HG03520 (cell line): ENCODE measurements around the gene PIGM.

Experiments used
- ATAC-seq: cut with Tn5 transposase; IDR thresholded peaks from one replicate; pipeline ENCODE4 v1.9.1; 2021; ENCODE audit warnings: mild to moderate bottlenecking, moderate library complexity; ENCODE audit not compliant: unreplicated experiment

Gene PIGM

DNA sequence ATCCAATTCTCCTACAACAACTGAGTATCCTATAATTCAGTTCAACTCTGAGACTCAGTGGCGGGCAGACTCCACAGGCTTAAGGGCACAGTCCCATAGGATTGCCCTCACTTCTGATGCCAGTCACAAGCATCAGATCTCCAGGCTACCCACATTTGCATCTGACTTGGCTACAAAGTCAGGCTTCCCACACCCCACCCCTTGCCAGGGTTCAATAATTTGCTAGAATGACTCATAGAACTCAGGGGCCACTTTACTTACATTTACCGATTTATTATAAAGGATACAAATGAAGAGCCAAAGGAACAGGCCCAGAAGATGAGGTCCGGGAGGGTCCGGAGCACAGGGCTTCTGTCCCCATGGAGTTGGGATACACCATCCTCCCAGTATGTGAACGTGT is 41.8 kb downstream of the PIGM start:
- no peak for ATAC-seq

DNA sequence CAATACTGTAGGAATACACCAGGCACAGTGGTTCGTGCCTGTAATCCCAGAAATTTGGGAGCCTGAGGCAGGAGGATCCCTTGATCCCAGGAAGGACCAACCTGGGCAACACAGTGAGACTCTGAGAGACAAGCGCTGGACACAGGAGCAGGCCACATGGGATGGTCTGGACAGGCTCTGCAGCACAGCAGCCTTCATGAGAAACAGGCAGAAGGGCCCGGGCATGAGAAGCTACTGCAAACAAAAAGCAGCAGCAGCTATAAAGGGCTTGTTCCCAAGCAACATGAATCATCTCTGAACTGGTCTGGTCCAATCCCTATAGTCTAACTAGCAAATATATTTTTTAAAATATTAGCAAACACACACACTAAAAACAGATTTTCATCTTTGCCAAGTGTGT is 42.2 kb downstream of the PIGM start:
- no peak for ATAC-seq

DNA sequence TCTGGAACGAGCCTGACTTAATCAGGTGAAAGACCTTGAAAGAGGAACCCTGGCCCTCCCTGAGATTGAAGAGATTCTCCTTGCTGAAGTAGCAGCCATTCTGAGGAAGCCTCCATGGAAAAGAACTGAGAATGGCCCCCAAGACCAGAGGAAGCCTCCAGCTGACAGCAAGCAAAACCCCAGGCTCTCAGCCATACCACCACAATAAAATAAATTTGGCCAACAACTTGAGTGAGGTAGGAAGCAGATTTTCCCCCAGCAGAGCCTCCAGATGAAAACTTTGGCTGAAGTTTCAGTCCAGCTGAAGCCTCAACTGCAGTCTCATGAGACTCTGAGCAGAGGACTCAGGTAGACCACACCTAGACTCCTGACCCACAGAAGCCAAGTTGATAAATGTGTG is 43.8 kb downstream of the PIGM start:
- no peak for ATAC-seq

DNA sequence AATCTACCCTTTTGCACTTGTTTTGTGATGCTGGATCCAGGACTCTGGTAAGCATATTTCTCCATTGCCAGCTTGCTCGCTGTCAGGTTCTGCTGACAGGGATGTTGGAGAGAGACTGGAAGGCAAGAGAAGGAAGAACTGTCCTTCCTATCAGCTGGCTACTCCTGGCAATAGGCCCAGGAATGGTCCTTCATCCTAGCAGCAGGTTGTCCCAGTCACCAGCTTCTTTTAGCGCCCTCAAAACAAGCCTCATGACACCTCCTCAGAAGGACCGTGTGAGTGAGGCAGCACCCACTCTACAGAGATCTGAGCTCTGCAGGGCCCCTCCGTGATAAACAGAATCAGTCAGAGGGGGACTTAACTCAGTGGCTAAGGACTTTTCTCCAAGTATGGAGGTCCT is 44.6 kb downstream of the PIGM start:
- no peak for ATAC-seq

DNA sequence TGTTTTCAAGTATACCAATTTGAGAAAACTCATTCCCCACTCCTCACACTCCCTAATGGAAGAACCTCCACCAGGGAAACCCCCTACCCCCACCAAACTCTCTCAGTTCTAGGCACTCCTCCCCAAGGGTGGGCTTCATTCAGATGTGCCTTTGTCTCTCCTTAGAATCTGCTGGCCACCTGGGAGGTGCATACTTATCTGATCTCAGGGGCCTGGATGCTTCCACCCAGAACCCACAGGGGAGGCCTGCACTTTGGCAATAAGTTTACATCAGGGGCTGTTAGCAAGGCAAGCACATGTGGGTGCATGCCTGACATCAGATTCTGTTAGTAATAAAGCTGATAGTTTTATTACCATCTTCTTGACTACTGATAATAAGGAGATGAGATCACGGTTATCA is 45.3 kb downstream of the PIGM start:
- no peak for ATAC-seq

DNA sequence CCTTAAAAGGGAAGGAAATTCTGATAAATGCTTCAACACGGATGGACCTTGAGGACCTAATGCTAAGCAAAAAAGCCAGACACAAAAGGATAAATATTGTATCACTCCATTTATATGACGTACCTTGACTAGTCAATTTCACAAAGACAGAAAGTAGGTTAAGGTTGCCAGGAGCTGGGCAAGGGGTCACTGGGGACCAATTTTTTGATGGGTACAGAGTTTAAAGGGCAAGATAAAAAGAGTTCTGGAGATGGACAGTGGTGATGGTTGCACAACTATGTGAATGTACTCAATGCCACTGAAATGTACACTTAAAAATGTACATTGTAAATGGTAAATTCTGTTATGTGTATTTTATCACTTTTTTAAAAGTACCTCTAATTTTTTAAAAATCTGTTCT is 45.7 kb downstream of the PIGM start:
- no peak for ATAC-seq

DNA sequence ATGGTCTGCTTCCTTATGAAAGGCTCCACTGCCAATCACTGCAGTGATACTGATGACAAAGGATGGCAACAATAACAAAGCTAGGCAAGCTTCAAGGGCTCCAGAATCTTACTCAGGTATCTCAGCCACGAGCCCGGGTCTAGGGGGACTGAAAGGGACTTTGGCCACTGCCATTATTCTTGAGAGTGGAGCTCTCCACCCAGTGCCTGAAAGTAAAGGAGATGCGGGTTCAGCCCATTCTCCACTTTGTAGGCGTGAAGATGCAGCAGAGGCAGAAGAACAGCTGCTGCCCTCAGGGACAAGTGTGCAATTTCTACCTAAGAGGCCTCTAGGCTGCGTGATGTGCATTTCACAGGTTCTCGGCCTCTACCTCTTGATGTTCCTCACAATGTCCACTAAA is 46.3 kb downstream of the PIGM start:
- ATAC-seq, result no peak

DNA sequence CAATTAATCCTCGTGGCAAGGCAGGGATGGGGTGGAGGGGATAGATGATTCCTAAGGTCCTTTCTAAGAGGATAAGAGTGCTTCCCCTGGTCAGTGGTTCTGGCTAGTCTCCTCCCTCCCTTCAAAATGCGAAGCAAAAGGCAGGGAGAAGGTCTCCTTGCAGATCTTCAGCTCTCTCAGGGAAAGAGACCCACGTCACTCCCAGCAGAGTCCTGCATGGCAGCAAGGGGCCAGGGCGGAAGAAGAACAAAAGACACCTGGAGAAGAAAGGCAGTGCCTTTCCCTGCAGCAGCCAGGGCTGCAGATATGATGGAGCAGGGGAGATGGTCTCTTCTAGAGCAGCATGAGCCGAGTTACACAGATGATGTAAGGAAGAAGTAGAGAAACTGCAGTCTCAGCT is 48.1 kb downstream of the PIGM start:
- ATAC-seq, result no peak

DNA sequence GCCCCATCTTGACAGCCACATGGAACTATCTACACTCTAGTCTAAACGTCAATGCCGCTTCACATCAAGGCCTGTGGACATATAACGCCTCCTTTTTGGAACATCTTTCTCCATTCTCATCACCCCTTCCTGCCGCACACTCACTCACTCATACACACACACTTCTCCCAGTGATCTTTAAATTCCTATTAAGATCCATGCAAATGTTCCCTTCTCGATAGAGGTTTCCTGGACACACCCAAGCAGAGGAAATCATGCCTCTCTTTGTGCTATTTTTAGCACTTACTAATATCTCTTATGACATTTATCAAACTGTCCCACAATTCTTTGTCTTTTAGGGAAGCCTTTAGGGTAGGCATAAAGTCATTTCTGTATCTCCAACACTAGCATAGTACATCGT is 49.5 kb downstream of the PIGM start:
- ATAC-seq, result no peak

DNA sequence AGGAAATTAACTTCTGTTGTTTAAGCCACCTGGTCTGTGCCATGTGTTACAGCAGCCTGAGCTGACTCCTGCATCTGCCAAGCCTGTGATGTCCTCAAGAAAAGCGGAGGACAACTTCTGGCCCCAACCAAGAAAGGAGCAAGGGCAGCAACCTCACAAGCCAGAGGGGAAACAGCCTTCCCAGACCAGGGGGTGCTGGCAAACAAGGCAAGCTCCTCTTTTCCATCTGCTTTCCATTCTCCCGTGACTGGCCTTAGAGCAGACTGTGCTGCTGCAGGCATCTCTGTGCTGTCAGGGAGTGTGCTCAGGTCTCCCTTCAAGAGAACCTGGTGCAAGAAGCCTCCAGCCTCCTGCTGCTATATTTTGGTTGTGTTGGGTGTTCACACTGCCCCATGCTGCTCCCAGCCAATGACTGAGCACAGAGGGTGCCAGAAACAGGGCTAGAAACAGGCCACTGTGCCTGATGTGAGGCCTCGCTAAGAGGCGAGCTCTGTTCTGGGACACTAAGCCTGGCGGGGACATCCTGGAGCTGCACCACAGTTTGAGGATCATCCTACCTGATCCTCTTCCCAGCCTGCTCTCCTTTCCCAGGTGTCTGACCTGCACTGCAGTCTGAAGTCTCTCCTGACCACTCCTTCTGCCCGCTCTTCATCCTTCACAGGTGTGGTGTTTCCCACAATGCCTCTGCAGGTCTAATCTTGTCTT is 50.3 kb downstream of the PIGM start:
- ATAC-seq, result no peak

DNA sequence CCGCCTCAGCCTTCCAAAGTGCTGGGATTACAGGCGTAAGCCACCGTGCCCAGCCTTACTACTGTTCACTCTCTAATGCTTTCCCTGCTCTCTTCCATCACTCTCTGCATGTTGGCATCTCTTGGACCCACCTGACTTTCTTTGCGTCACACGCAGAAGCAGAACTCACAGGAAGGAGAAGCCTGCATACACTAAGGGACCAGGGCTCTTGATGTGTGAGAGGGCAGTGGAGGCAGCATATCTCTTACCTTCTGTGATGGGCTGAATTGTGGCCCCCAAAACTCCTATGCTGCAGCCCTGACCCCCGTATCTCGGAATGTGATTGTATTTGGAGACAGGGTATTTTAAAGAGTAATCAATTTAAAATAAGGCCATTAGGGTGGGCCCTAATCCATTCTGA is 51.0 kb downstream of the PIGM start:
- ATAC-seq, result no peak

DNA sequence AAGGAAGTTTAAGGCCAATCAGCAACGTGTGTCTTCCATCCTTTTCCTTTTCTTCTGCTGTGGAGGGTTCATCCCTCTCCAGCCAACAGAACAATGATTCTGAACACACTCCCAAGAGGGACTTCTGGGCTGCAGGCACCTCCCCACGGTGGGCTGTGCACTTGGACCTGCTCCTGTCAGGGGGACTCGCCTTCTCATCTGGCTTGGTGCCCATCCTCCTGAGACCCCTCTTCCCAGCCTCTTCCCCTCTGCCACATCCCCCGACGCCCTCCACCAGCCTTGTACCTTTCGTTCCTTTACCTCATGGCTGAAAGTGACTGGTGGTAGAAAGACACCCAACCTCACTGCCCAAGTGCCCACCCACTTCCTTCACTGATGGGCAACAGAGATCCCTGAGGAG is 51.7 kb downstream of the PIGM start:
- ATAC-seq, result no peak

DNA sequence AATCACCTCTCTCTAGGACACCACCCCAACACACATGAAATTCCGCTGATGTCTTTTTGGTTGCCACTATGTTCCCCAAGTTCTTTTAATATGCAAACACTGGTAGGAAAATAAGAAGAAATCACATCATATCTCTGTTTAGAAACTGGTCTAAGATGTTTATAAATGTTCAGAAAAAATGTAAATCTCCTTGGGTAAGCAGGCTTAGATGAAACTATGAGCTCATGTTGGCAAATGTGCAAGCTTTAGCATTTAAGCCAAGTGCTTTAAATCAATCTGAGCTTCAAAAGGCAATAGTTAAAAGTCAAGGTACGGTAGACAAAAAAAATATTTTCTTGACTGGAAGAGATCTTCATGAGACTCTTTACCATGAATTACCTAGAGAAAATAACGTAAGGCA is 52.5 kb downstream of the PIGM start:
- ATAC-seq, result no peak

DNA sequence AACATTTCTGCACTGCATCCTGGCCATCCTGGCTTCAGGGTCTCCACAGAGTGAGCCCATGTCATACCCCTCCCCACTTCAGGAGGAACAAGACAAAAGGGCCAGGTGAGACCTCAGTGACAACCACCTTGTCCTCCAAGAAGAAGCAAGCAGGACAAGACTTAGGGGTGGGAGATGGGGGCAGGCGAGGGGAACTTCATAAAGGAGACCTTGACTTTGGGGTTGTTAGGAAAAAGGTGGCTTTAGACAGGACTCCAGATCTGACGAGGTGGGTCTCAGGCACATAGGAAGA is 53.7 kb downstream of the PIGM start:
- ATAC-seq, result no peak

DNA sequence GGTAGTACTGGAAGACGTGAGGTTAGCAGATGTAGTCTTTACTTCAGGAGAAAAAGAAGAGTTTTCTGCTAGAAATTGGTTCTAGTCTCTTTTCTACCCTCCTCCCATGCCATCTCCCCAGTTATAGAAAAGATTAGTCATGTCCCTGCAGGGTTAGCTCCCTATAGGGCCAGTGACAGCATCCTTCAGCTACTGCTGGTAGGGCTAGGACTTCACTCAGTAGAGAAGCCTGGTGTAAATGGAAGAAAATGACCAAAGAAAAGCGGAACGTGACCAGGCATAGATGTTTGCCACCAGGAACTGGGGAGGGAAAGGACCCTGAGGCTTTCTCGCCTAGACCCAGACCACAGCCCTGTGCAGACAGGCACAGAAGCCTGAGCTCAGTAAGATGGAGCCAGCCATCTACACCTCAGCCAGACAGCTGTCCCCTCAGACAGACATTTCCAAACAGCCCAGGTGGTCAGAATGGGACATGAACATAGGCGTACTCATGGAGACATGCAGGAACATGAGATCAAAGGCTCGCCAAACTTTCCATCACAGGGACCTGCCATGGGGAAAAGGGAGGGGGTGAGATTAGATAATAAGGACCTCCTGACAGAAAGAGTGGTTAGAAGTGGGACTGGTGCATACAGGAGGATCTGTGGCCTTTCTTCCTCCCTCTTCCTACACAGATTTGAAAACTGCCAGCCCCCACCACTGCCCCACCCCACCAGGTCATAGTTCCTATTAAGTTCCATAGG is 54.3 kb downstream of the PIGM start:
- no peak for ATAC-seq
